ENCODE data around the gene CDO1.

CDO1 gene

DNA sequence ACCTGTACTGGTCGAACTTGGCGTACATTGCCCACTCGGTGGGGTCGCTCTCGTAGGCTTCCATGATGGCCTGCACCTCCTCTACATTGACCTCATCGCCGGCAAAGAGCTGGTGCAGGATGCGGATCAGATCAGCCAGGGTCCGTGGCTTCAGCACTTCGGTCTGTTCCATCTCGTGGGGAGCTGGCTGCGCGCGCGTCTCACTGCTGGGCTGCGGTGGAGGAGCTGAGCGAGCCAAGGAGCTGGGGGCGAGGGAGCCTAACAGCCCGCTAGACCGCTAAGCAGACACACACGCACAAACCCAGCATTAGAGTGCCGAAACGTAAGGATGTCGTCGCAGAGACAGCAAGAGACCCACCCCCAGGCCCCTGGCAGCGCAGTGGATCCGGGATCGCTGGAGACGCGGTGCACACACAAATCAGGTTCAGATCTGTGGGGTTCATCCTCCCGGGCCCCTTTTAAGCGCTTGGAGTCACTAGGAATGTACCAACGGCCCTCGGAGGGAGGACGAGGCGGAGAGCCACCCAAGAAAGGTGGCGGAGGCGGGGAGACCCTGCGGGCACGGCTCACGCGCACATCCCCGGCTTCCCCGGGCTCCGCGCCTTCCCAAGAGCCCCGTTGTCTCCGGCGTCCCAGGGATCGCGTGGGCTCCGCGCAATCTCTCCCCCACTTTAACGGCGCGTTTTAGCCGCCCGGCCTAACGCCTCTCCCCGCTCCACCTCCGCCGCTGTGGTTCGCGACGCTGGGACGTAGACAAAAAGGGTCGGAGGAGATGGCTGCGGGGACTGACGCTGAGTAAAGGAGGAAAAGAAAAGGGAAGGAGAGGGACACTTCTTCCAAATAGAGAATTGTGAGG is at the start of gene CDO1:
Gene CDO1 (minus strand): TSS at position 434 of the 856 bp plus-strand sequence. CDS start 262 bp downstream, at position 172.
- DNase-seq (ENCODE audit: low read depth in 1 of 2, low spot score in 1 of 2): no peak

DNA sequence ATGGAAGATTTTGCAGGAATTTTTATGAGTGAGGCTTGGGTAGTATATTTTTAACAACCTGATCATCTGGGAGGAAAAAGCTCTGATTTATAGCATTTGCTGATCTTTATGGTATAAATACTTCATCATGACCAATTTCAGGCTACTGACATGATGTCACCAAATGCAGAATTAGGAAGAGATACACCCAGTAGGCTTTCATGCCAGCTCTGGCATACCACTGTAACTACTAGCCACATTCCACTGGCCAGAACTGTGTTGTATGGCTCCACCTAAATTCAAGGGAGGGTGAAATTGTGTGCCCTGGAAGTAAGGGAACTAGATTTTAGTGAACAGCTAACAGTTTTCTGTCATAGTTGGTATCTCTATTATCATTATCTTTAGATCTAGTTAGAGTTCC is 42.9 kb upstream of the CDO1 start:
- DNase-seq (ENCODE audit: low read depth in 1 of 2, low spot score in 1 of 2): no peak

DNA sequence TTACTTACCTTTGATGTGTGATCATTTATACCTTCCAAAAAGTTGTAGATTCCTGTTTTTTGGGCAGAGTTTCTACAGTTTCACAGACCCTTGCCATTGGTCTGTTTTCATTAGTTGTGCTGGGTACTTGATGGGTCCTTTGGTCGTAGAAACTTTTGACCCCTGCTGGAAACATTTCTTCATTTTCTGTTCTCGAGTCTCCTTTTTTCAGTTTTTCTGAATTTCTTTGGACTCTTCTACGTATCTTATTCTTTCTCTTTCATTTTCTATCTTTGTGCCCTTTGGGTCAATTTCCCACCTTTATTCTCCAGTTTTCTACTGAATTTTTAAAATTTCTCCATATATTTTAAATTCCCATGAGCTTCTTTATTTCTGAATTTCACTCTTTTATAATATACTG is 41.9 kb upstream of the CDO1 start:
- no peak for DNase-seq (ENCODE audit: low read depth in 1 of 2, low spot score in 1 of 2)

DNA sequence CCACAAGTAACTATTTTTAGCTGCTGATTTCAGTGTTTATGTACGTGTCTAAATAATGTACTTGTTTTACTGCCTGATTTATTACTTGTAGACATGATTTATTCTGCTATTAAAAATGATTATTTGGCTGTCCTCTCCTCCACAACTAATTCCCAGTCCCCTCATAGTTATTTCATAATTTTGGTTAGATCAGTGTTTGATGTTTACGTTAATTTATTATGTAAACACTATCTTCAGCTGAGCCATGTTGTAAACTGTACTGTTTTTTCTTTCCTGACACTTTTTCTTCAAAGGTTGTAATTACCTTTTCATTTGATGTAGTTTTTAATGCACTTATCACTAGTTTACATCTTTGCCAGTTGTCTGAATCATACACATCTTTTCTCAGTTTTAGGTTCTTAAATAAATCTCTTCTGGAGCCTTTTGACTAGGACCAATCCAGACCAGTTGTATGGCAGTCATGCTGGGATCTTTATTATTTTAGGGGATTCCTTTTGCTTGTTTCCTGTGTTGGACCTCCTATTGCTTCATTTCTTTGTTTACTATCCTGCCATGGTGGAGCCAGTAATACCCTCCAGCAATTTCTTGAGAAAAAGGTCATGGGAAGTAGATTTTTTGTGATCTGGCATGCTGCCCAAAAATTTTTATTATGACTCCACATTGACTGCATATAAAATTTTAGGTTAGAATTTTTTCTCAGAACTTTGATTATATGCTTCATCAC is 41.3 kb upstream of the CDO1 start:
- no peak for DNase-seq (ENCODE audit: low read depth in 1 of 2, low spot score in 1 of 2)

DNA sequence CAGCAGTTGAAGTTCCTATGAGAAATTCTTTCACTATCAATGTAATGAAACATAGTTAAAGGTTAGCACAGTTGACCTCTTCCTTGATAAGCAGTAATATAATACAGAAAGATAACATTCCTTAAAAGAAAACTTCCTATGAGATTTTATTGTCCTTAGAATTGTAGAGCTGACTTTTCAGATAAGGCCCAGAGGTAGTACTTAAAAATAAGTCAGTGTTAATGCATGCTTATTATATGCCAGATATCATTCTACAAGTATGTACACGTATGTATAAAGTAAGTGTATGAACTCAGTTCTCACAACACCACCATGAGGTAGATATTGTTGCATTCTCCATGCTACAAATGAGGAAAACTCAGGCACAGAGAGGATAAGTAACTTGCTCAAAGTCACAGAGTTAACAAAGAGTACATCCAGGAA is 40.6 kb upstream of the CDO1 start:
- no peak for DNase-seq (ENCODE audit: low read depth in 1 of 2, low spot score in 1 of 2)

DNA sequence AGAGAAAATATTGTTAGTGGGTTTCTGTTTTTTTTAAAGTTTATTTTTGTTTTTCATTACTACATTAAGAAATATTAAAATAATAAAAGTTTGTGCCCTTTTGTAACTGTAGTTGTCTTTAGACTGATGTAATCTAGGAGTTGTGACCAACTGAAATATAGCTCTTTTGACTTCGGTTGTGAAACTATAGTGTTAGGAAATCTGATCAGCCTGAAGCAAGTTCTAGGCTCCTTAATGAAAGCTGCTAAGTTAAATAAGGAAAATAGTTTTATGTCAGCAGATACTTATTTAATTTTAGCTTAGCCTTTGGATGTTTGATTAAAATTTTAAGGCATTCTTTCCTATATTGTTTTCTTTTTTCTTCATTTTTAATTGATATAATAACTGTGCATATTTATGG is 39.5 kb upstream of the CDO1 start:
- no peak for DNase-seq (ENCODE audit: low read depth in 1 of 2, low spot score in 1 of 2)

DNA sequence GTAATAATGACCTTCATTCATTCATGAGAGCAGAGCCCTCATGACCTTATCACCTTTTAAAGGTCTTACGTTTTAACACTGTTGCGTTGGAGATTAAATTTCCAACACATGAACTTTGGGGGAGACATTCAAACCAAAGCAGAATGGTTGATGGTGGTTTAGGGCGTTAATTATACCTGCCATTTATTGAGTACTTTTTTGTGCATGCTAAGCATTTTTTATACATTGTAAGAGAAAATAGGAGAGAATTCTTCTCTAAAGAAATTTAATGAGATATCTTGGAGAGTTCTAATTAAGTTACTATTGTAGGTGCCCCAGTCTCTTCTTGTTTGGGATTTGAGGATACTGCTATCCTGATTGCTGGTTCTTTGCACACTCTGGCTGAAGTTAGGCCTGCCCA is 37.7 kb upstream of the CDO1 start:
- no peak for DNase-seq (ENCODE audit: low read depth in 1 of 2, low spot score in 1 of 2)

DNA sequence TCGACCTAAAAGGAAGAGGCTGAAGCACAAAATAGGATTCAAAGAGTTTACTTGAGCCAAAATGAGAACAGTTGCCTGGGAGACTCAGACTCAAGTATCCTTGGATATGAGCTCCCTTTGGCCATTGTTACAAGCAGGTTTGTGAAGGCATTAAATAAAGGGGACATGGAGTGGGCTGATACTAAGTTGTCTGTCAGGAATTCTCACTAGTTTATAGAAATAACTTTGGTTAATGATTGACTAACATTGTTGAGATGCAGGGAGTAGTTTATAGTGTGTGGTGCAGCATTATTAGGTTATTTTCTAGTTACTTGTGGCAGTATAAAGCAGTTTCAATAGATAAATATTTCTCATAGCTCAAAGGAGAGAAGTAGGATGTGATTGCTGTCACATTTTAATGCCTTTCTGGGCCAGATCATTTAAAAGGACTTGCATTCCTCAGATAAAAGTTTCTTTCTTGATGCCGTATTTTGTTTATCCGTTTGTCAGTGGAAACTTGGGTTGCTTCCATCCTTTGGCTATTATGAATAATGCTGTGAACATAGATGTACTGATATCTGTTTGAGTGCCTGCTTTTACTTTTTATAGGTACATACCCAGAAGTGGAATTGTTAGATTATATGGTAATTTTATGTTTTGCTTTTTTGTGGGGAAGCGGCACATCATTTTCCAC is 34.4 kb upstream of the CDO1 start:
- no peak for DNase-seq (ENCODE audit: low read depth in 1 of 2, low spot score in 1 of 2)

DNA sequence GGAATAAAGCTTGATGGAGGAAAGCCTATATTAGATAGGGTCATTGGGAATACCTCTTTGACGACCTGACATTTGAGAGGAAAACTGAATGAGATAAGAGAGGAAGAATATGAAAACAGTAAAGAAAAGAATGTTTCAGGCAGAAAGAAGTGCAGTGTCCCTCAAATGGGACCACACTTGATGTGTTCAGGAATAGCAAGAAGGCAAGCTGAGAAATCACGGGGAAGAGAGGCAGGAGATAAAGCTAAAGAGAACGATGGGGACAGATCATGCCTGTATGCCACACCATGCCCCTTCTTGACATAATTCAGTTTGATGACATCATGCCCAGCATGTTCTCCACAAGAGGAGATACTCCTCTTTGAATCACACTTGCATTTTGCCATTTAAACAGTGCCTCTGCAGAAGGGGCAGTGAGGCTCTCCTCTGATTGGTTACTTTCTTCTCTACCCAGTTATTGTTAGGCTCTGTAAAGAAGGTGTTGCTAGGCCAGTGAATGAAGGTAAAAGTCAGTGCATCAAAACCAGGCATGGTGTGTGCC is 32.9 kb upstream of the CDO1 start:
- DNase-seq (ENCODE audit: low read depth in 1 of 2, low spot score in 1 of 2): no peak

DNA sequence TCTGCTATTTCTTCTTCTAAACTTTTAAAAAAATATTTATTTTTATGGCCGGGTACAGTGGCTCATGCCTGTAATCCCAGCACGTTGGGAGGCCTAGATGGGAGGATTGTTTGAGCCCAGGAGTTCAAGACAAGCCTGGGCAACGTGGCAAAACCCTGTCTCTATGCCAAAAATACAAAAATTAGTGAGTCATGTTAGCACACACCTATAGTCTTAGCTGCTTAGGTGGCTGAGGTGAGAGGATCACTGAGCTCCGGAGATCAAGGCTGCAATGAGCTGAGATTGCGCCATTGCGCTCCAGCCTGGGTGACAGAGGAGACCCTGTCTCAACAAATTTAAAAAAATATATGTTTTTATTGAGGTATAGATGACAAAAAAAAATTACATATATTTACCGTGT is 30.8 kb upstream of the CDO1 start:
- no peak for DNase-seq (ENCODE audit: low read depth in 1 of 2, low spot score in 1 of 2)

DNA sequence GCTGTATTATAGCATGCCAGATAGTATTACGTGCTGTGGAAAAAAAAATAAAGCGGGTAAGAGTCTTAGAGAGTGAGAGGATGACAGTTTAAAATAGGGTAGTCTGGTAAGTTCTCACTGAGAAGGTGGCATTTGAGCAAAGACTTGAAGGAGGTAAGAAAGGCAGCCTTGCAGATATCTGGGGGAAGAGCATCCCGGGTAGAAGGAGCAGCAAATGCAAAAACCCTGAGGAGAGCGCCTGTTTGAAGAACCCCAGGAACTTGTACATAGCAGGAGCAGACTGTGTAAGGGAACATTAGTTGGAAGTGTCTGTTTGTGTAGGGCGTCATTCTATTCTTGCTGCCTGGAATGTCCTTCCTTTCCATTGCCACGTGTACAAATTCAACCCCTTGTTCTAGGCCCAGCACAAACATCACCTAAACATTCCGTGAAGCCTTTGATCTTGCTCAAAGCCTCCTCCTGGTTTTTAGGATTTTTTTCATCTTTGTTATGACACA is 27.9 kb upstream of the CDO1 start:
- DNase-seq (ENCODE audit: low read depth in 1 of 2, low spot score in 1 of 2): no peak

DNA sequence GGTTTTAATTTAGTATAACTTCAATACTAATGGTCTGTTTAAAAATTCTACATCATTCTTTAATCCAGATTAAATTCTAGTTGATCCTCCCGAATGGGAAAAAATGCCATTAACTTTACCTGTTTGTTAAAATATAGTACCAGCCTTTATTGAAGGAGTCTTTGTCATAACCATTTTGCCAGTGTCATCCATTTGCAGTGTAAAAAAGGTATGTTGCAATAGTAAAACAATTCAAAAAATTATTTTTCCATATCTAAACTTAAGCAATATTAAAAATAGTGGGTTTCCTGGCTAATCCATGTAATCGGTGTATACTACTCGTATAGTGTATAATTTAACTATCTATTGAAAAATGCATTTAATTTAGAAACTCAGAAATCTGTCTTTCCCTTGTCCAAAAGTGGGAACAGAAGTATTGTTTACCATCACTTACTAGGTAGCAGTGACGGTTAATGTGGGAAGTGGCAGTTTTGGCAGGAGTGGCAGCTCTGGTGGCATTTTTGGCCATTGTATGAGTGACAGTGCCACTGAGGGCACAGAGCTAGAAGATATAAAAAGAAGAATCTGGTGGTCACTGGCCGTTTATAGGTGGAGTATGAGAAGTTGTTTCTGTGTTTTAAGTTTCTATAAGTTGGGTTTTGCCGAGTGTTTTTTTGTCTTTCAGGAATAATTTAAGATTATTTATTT is 27.1 kb upstream of the CDO1 start:
- no peak for DNase-seq (ENCODE audit: low read depth in 1 of 2, low spot score in 1 of 2)

DNA sequence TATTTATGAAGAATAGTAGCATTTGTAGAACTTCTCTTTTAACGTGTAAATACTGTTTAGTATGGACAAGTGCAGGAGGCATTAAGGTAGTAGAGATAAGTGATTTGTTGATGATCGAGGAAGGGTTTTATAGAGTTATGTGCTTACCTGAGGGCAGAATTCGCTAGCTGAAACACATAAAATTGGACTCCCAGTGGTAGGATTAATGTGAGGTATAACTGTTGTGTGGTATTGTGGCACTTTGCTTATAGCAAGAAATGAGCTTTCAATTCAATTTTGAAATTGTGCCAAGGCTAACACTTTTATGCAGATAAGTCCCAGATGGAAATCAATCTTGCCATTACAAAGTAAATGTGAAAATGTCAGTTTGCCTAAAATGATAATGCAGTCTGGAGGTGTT is 26.5 kb upstream of the CDO1 start:
- DNase-seq (ENCODE audit: low read depth in 1 of 2, low spot score in 1 of 2): no peak

DNA sequence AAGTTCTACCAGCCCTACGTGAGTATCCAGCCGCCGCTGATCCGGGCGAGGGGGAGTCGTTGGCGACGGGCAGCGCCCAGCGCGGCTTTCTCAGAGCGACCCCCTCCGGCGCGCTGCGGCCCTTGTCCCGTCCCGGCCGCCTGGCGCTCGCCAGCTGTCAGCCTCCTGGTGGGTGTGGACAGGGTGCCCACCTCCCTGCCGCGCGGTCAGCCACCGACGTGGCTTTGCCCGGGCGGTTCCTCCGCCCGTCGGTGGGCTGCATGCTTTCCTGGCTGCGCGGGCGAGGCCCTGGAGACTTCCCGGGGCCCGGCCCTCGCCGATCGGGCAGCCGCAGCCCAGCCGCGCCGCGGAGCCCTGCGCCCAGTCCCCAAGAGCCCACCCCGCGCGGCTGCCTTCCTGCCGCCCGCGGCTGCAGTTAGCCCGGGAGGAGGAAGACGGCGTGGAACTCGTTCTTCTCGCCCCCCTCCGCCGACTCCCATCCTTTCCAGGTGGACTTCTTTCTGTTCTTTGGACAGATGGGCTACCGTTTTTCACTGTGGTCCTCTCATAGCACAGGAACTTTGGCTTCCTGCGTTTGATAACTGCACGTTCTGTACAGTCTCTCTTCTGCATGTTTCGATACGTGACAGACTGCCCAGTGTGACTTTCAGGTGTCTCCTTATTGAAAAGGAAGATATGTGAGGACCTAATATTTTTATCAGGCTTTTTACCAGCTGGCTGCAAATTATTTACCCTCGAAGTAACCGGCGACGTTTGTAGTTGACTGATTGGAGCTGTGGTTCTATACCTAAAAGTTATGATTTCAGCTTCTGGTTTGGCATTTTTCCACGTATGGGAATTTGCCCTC is 25.9 kb upstream of the CDO1 start:
- DNase-seq (ENCODE audit: low read depth in 1 of 2, low spot score in 1 of 2): no peak

DNA sequence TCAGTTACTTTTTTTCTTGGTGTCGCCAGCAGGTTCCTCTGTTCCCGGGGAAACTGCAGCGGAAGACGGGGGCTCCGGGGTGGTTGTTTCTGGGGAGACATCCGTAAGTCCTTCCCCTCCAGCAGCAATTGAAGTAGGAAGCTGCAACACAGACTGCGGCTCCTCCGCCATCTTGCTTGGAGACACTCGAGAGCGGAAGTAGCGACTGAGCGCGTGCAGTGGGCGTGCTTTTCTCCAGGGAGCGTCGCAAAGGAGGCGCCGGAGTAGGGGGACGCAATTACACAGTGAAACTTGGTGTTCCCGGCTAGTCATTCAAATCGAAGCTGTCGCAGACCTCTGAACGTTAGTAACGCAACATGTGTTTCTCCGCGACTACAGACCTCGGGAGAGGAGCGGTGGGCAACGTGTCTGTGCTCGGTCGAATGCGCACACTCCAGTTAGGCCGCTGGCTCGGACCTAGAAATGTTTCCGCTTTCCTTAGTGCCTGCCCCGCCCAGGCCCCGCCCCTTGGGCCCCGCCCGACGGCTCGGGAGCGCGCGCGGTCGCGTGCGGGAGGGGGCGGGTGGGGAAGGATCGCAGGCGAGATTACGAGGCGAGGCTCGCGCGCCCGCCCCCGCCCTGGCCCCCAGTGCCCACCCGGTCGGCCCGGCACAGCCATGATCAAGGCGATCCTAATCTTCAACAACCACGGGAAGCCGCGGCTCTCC is 25.1 kb upstream of the CDO1 start, which contains the start of the genes AP3S1 and ATG12:
Gene AP3S1 (plus strand): TSS at position 554 of the 707 bp plus-strand sequence. CDS start 103 bp downstream, at position 657.
Gene ATG12 (minus strand): TSS at position 184 of the 707 bp plus-strand sequence. CDS start 13 bp downstream, at position 171.
- DNase-seq (ENCODE audit: low read depth in 1 of 2, low spot score in 1 of 2): peak; percentile 77 to 83

DNA sequence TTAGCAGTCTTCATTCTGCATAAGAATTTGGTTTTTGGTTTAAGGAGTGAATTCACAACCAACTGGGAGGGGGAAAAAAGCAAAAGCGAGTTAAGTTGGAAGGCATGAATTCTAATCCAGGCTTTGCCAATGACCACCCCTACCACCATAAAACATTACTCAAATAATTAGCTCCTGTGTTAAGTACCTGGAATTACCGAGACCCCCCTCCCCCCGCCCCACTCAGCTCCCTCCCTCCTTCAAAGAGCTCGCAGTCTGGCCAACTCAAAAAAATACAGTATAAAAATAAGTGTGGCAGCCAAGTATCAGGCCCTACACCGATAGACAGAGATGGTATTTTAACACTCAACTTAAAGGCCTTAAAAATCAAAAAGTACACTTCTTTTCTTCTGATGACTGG is 24.4 kb upstream of the CDO1 start:
- DNase-seq (ENCODE audit: low read depth in 1 of 2, low spot score in 1 of 2): no peak

DNA sequence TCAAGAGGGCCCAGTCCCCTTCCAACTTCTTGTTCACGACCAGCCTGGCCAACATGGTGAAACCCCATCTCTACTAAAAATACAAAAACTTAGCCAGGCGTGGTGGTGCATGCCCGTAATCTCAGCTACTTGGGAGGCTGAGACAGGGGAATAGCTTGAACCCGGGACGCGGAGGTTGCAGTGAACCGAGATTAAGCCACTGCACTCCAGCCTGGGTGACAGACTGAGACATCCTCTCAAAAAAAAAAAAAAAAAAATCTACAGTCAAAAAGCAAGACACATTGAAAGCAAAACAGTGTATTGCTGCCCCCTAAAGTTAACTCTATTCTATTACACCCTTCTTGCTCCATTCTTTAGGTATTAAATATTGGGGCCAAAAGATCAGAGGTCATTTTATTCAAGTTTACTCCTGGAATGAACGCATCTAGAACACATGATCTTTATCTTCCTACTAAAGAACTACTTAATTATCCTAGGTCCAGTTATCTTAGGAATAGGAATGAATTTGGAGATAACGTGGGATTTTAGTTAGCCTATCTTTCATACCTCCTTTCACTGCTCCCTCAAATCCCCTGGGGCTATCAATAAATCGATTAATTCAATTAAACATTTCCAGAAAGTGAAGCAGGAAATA is 22.5 kb upstream of the CDO1 start:
- no peak for DNase-seq (ENCODE audit: low read depth in 1 of 2, low spot score in 1 of 2)

DNA sequence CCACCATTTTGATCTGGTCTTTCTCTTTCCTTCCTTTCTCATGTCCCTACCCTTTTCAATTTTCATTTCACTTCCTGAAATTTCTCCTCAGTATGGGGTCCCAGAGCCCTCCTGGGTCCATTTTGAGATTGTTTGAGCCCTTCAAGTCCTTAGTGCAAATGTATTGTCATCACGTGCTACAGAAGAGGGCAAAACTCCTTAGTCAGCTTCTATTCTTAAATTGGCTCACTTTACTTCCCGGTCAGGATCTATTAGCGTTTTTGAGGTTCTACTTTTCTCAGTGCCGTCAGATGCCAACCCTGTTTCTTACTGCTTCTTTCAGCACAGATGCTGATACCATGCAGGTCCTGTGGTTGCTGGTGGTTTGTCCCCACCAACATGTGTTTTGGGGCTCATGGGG is 19.0 kb upstream of the CDO1 start:
- no peak for DNase-seq (ENCODE audit: low read depth in 1 of 2, low spot score in 1 of 2)

Measured in activated T-helper 1 cell treated with anti-CD3 and anti-CD28 coated beads, Interleukin-2, amount 50 U/mL, for 16 hours (primary cell).